Psoas muscle (tissue), 8 donors: ENCODE measurements around the gene ANKH. TPM values are rescaled to one million over a fixed set of nuclear protein-coding genes. Genes with fewer than 3 reads are reported as not detected.

ENCODE experiments used
- ATAC-seq, 4 donors: fragments of 200-7000 bp; cut with Tn5 transposase; one replicate each; pipeline ENCODE4 v1.9.1; 2020; ENCODE audit warnings: moderate library complexity in 3 of 4, mild to moderate bottlenecking in 2 of 4
- DNase-seq, 2 donors: peaks; one replicate each; pipeline ENCODE4 v3.0.0-alpha.2; 2020
- H3K27ac ChIP-seq: fragments of 200-600 bp; one replicate; pipeline ENCODE4 v1.8.0; 2022
- H3K27me3 ChIP-seq, 3 donors: fragments of 200-600 bp in 1 of 3; one replicate each; pipeline versions ENCODE4 v1.6.1 to v1.8.0; 2013 to 2022; ENCODE audit warnings: low read length in 2 of 3, mild to moderate bottlenecking in 2 of 3, moderate library complexity in 1 of 3; ENCODE audit not compliant: insufficient read depth in 3 of 3
- H3K36me3 ChIP-seq, 2 donors: fragments of 200-600 bp in 1 of 2; one replicate each; pipeline versions ENCODE4 v1.6.1 to v1.8.0; 2013 to 2022; ENCODE audit warnings: low read depth in 1 of 2, mild to moderate bottlenecking in 1 of 2, moderate library complexity in 1 of 2; ENCODE audit not compliant: insufficient read depth in 1 of 2
- H3K4me1 ChIP-seq: fragments of 200-600 bp; one replicate; pipeline ENCODE4 v1.8.0; 2022
- H3K4me3 ChIP-seq: fragments of 200-600 bp; one replicate; pipeline ENCODE4 v1.8.0; 2022; ENCODE audit warnings: mild to moderate bottlenecking
- H3K9me3 ChIP-seq: fragments of 200-600 bp; one replicate; pipeline ENCODE4 v1.8.0; 2022
- CTCF ChIP-seq: fragments of 200-600 bp; IDR thresholded peaks from one replicate; pipeline ENCODE4 v1.8.0; 2022; ENCODE audit warnings: antibody characterized with exemption
- WGBS, 3 donors: extraction: QIAGEN DNeasy Blood & Tissue Kit; methylation state at CpG; one replicate each; pipeline versions ENCODE4 v1.1.6 to v1.1.7; 2013; 5-methylcytosine and 5-hydroxymethylcytosine counted together
- intact Hi-C, 2 donors: fragments of 100-400 bp; cut with DNase I; formaldehyde crosslinking; loops; one replicate each; pipeline versions ENCODE4 v1.11.0 to v1.14.2; 2022
- polyA plus RNA-seq, 3 donors: library from polyadenylated mRNA; stranded (reverse); fragments of 200-250 nt; gene quantifications; one replicate each; pipeline ENCODE4 v1.2.3, GENCODE V29; 2013
- total RNA-seq, 4 donors: library from RNA; stranded (reverse); fragmentation: NEBNext Ultra II Directional in 2 of 4; extraction: Animal tissue kit (Norgen Biotek cat#: 25700) in 2 of 4; gene quantifications; one replicate each; pipeline versions ENCODE4 v1.2.1 to v1.2.4, GENCODE V29; 2021 to 2023
- donor health status: healthy with polysubstance abuse.
- donor health status: DM: no; HTN: no; CAD: no; lungs with moderate emphysema.
- donor health status: Bipolar disorder and iron deficiency.
- donor health status: healthy.
- donor health status: DM: yes; HTN: yes; CAD: no.
- donor health status: DM: no; HTN: no; CAD: no.
- donor health status: DM: no; HTN: no; CAD: no.
- donor health status: DM: yes; HTN: yes; CAD: no.

Gene ANKH
- total and polyA plus RNA-seq, 7 donors = 24.0 to 92.8 (median 63.0) TPM

GRCh38 chr5:14869668-14870164 is 1.9 kb downstream of the ANKH start:
- Histone ChIP-seq H3K4me1 (peaks cover 18% of the 10 kb centered on the region), H3K9me3 (no peaks in the 10 kb centered on the region)

GRCh38 chr5:14869233-14869632 is 2.3 kb downstream of the ANKH start:
- Histone ChIP-seq H3K36me3 (no peaks in the 10 kb centered on the region), H3K27me3 (no peaks in the 10 kb centered on the region), H3K4me1 (peaks cover 23% of the 10 kb centered on the region), H3K27ac (peak overlapping the region; percentile 90), H3K9me3 (no peaks in the 10 kb centered on the region), H3K4me3 (peak overlapping the region; percentile 92)
- intact Hi-C loops = loop anchor here in 1 of 2 donors (10.0 kb wide), 2 partner anchors 114 to 184 kb away; no protein-coding TSS in a partner anchor
- TF ChIP-seq CTCF = no peak
- no peak for DNase-seq
- ATAC-seq = no peak
- WGBS, 3 donors = 69 to 87% (median 71%) methylated on average over 2 of the region's 2 CpGs

More at GRCh38 chr5:14869668-14870164, 1.9 kb downstream of the ANKH start:
- TF ChIP-seq CTCF = no peak
- H3K4me3 ChIP-seq = peak overlapping the region; percentile 92
- 15 to 30% (median 20%) methylated on average over 9 of the region's 9 CpGs for WGBS, 3 donors
- H3K27ac ChIP-seq = peak overlapping the region; percentile 90
- peak in 2 of 4 donors; percentile 26 to 42 for ATAC-seq
- H3K36me3 ChIP-seq = no peaks in the 10 kb centered on the region
- no peak for DNase-seq
- intact Hi-C loops = loop anchor here (2.0 to 10.0 kb wide), 7 partner anchors 47 to 185 kb away; no protein-coding TSS in a partner anchor
- no peaks in the 10 kb centered on the region for H3K27me3 ChIP-seq

DNA sequence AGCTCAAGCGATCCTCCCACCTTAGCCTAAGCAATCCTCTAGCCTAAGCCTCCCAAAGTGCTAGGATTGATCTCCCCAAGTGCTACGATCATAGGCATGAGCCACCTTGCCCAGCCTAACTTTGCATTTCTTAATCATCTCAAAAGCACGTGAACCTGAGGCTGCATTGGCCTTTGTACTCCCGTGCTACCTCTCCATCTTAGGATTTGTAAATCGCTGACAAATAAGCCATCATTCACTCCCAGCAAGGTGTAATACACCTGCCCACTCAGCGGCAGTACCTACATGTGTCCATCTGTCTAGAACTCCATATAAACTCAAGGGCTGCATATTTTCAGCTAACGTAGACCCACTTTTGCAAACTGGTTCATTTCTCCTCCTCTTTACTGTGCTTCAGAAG is 2.8 kb downstream of the ANKH start:
- H3K4me1 ChIP-seq = peaks cover 28% of the 10 kb centered on the region
- no peak for ATAC-seq
- TF ChIP-seq CTCF = no peak
- 76 to 77% (median 76%) methylated on average over 7 of the region's 7 CpGs for WGBS, 3 donors
- peak overlapping the region; percentile 90 for H3K27ac ChIP-seq
- no peaks in the 10 kb centered on the region for H3K27me3 ChIP-seq
- intact Hi-C loops = loop anchor here in 1 of 2 donors (10.0 kb wide), 2 partner anchors 114 to 184 kb away; no protein-coding TSS in a partner anchor
- no peak overlapping the region for H3K4me3 ChIP-seq
- no peaks in the 10 kb centered on the region for H3K36me3 ChIP-seq
- H3K9me3 ChIP-seq = no peaks in the 10 kb centered on the region
- no peak for DNase-seq

- DNase-seq = no peak
- no peak for TF ChIP-seq CTCF
- peaks cover 52% of the 10 kb centered on the region for H3K4me1 ChIP-seq
- H3K27me3 ChIP-seq = no peaks in the 10 kb centered on the region
- H3K9me3 ChIP-seq = no peaks in the 10 kb centered on the region
- ATAC-seq = peak; percentile 54 to 89 (median 77)
- peak overlapping the region; percentile 56 for H3K27ac ChIP-seq
- H3K4me3 ChIP-seq = no peak overlapping the region
- H3K36me3 ChIP-seq = no peaks in the 10 kb centered on the region
- WGBS, 3 donors = 68 to 87% (median 77%) methylated on average over 2 of the region's 2 CpGs
- intact Hi-C loops = loop anchor here (5.0 to 10.0 kb wide), 4 partner anchors 37 to 179 kb away; no protein-coding TSS in a partner anchor
Measured at GRCh38 chr5:14864181-14864812, 7.3 kb downstream of the ANKH start.
